MM.1S (cell line): Measurements from ENCODE around the gene CCL27.

ENCODE experiments used
- DNase-seq: peaks from one replicate; pipeline ENCODE4 v3.0.0-alpha.2; 2015
- H2AFZ ChIP-seq: fragments of 300-600 bp; sonication (generic); 2 replicates; pipeline ENCODE4 v1.6.0; 2016; ENCODE audit warnings: antibody characterized with exemption, low read length
- H3F3A ChIP-seq: fragments of 300-600 bp; sonication (generic); 2 replicates; pipeline ENCODE4 v1.6.1; 2016; ENCODE audit warnings: mild to moderate bottlenecking, antibody characterized with exemption, low read length, moderate library complexity, mixed read lengths; ENCODE audit not compliant: insufficient read depth
- H3K27ac ChIP-seq: fragments of 300-600 bp; sonication (generic); 2 replicates; pipeline ENCODE4 v1.5.1; 2016; ENCODE audit warnings: mild to moderate bottlenecking, low read length
- H3K27me3 ChIP-seq: fragments of 300-600 bp; sonication (generic); replicated peaks from 2 replicates; pipeline ENCODE4 v1.6.0; 2016; ENCODE audit warnings: low read length; ENCODE audit not compliant: insufficient read depth
- H3K36me3 ChIP-seq: fragments of 300-600 bp; sonication (generic); replicated peaks from 2 replicates; pipeline ENCODE4 v1.6.1; 2016; ENCODE audit warnings: mild to moderate bottlenecking, low read length, mixed read lengths; ENCODE audit not compliant: insufficient read depth
- H3K4me1 ChIP-seq: fragments of 300-600 bp; sonication (generic); 2 replicates; pipeline ENCODE4 v1.6.1; 2016; ENCODE audit warnings: low read length, mixed read lengths
- H3K4me2 ChIP-seq: fragments of 300-600 bp; sonication (generic); 2 replicates; pipeline ENCODE4 v1.6.0; 2016; ENCODE audit warnings: low read depth, low read length
- H3K4me3 ChIP-seq: fragments of 300-600 bp; sonication (generic); 2 replicates; pipeline ENCODE4 v1.5.1; 2016; ENCODE audit warnings: low read length, mixed read lengths
- H3K79me2 ChIP-seq: fragments of 300-600 bp; sonication (generic); 2 replicates; pipeline ENCODE4 v1.6.1; 2016; ENCODE audit warnings: mixed run types, low read length, mixed read lengths
- H3K9ac ChIP-seq: fragments of 300-600 bp; sonication (generic); 2 replicates; pipeline ENCODE4 v1.6.1; 2016; ENCODE audit warnings: low read length, mixed read lengths
- H3K9me2 ChIP-seq: fragments of 300-600 bp; sonication (generic); replicated peaks from 2 replicates; pipeline ENCODE4 v1.6.1; 2016; ENCODE audit warnings: mild to moderate bottlenecking, low read length, mixed read lengths; ENCODE audit not compliant: insufficient read depth
- H3K9me3 ChIP-seq: fragments of 300-600 bp; sonication (generic); replicated peaks from 2 replicates; pipeline ENCODE4 v1.6.1; 2016; ENCODE audit warnings: mild to moderate bottlenecking, low read length, mixed read lengths; ENCODE audit not compliant: insufficient read depth
- H4K20me1 ChIP-seq: fragments of 300-600 bp; sonication (generic); 2 replicates; pipeline ENCODE4 v1.6.1; 2016; ENCODE audit warnings: mild to moderate bottlenecking, low read length, moderate library complexity, mixed read lengths; ENCODE audit not compliant: insufficient read depth
- CTCF ChIP-seq: fragments of 300-600 bp; sonication (generic); IDR thresholded peaks from 2 replicates; pipeline ENCODE4 v1.5.1; 2016; ENCODE audit warnings: antibody characterized with exemption, low read length, mixed read lengths
- EZH2 ChIP-seq: fragments of 300-600 bp; sonication (generic); optimal IDR thresholded peaks from 2 replicates; pipeline ENCODE3; 2017; ENCODE audit warnings: low read depth, mild to moderate bottlenecking, antibody characterized with exemption, low read length, mixed read lengths
- EZH2phosphoT487 ChIP-seq: fragments of 300-600 bp; sonication (generic); IDR thresholded peaks from 2 replicates; pipeline ENCODE4 v1.6.1; 2018; ENCODE audit warnings: antibody characterized with exemption, low read length

CCL27 gene

GRCh38 chr9:34689116-34689470 is 26.6 kb upstream of the CCL27 start:
- H3K4me2 ChIP-seq: no peak overlapping the region
- no peak for TF ChIP-seq EZH2phosphoT487
- no peak for TF ChIP-seq CTCF
- no peak for TF ChIP-seq EZH2
- DNase-seq: no peak

GRCh38 chr9:34688329-34689115 is 26.1 kb upstream of the CCL27 start:
- Histone ChIP-seq H3F3A (no peaks in the 10 kb centered on the region), H3K9ac (no peak overlapping the region), H3K4me1 (no peaks in the 10 kb centered on the region), H2AFZ (no peak overlapping the region), H4K20me1 (no peaks in the 10 kb centered on the region), H3K36me3 (no peaks in the 10 kb centered on the region), H3K4me2 (no peak overlapping the region), H3K27me3 (no peaks in the 10 kb centered on the region), H3K27ac (no peak overlapping the region), H3K9me2 (no peaks in the 10 kb centered on the region), H3K4me3 (no peak overlapping the region), H3K9me3 (no peaks in the 10 kb centered on the region), H3K79me2 (no peaks in the 10 kb centered on the region)
- no peak for DNase-seq
- TF ChIP-seq EZH2 (no peak), CTCF (no peak)

More at GRCh38 chr9:34689116-34689470, 26.6 kb upstream of the CCL27 start:
- Histone ChIP-seq H3K4me3 (no peak overlapping the region), H3K36me3 (no peaks in the 10 kb centered on the region), H3K9ac (no peak overlapping the region), H3F3A (no peaks in the 10 kb centered on the region), H4K20me1 (no peaks in the 10 kb centered on the region), H2AFZ (no peak overlapping the region), H3K9me2 (no peaks in the 10 kb centered on the region), H3K4me1 (no peaks in the 10 kb centered on the region), H3K27me3 (no peaks in the 10 kb centered on the region), H3K27ac (no peak overlapping the region), H3K79me2 (no peaks in the 10 kb centered on the region), H3K9me3 (no peaks in the 10 kb centered on the region)

GRCh38 chr9:34687276-34688030 is 25.0 kb upstream of the CCL27 start:
- no peaks in the 10 kb centered on the region for H4K20me1 ChIP-seq
- H3K27ac ChIP-seq: no peak overlapping the region
- no peak for DNase-seq
- H3F3A ChIP-seq: no peaks in the 10 kb centered on the region
- H3K36me3 ChIP-seq: no peaks in the 10 kb centered on the region
- no peaks in the 10 kb centered on the region for H3K79me2 ChIP-seq
- H3K4me3 ChIP-seq: no peak overlapping the region
- H3K9ac ChIP-seq: no peak overlapping the region
- H3K27me3 ChIP-seq: no peaks in the 10 kb centered on the region
- no peaks in the 10 kb centered on the region for H3K9me3 ChIP-seq
- H3K4me2 ChIP-seq: no peak overlapping the region
- H3K9me2 ChIP-seq: no peaks in the 10 kb centered on the region
- no peak for TF ChIP-seq CTCF
- no peak for TF ChIP-seq EZH2
- no peak for TF ChIP-seq EZH2phosphoT487
- H2AFZ ChIP-seq: no peak overlapping the region
- H3K4me1 ChIP-seq: no peaks in the 10 kb centered on the region
